ENCODE results near the gene CST9. TPM values are rescaled to one million over a fixed set of nuclear protein-coding genes. Genes with fewer than 3 reads are reported as not detected.

Gene CST9
- total RNA-seq, 2 experiments from 2014 or later: not detected

- no peak overlapping the region for H3K4me3 Mint-ChIP-seq
- POLR2A ChIA-PET: no interaction called here
- no peak overlapping the region for H3K27ac Mint-ChIP-seq
- no peak for DNase-seq
- H3K36me3 Mint-ChIP-seq (ENCODE audit: low read depth): no peaks in the 10 kb centered on the region
- peaks cover 3% of the 10 kb centered on the region for H3K4me1 Mint-ChIP-seq
- peaks cover 20% of the 10 kb centered on the region for H3K27me3 Mint-ChIP-seq
- no peaks in the 10 kb centered on the region for H3K9me3 Mint-ChIP-seq
- CTCF ChIA-PET: no interaction called here
Observed at GRCh38 chr20:23634044-23634801, 28.5 kb upstream of the CST9 start.

- POLR2A ChIA-PET: no interaction called here
- no peak overlapping the region for H3K27ac Mint-ChIP-seq
- H3K36me3 Mint-ChIP-seq (ENCODE audit: low read depth): no peaks in the 10 kb centered on the region
- CTCF ChIA-PET: no interaction called here
- no peak overlapping the region for H3K4me3 Mint-ChIP-seq
- peaks cover 17% of the 10 kb centered on the region for H3K27me3 Mint-ChIP-seq
- no peak for DNase-seq
- H3K9me3 Mint-ChIP-seq: no peaks in the 10 kb centered on the region
- H3K4me1 Mint-ChIP-seq: peaks cover 3% of the 10 kb centered on the region
Observed at GRCh38 chr20:23632711-23633573, 27.2 kb upstream of the CST9 start.

- H3K4me3 Mint-ChIP-seq: no peak overlapping the region
- no peak for DNase-seq
- no peaks in the 10 kb centered on the region for H3K36me3 Mint-ChIP-seq (ENCODE audit: low read depth)
- H3K27me3 Mint-ChIP-seq: peaks cover 15% of the 10 kb centered on the region
- ChIA-PET POLR2A (no interaction called here), CTCF (no interaction called here)
- no peak overlapping the region for H3K27ac Mint-ChIP-seq
- H3K4me1 Mint-ChIP-seq: peaks cover 3% of the 10 kb centered on the region
- no peaks in the 10 kb centered on the region for H3K9me3 Mint-ChIP-seq
Observed at GRCh38 chr20:23631981-23632710, 26.4 kb upstream of the CST9 start.

- H3K27ac Mint-ChIP-seq: no peak overlapping the region
- POLR2A ChIA-PET: no interaction called here
- no peak for DNase-seq
- CTCF ChIA-PET: no interaction called here
- no peaks in the 10 kb centered on the region for H3K9me3 Mint-ChIP-seq
- H3K4me1 Mint-ChIP-seq: no peaks in the 10 kb centered on the region
- no peak overlapping the region for H3K4me3 Mint-ChIP-seq
- H3K36me3 Mint-ChIP-seq (ENCODE audit: low read depth): no peaks in the 10 kb centered on the region
- peaks cover 7% of the 10 kb centered on the region for H3K27me3 Mint-ChIP-seq
Observed at GRCh38 chr20:23631226-23631822, 25.6 kb upstream of the CST9 start.

GRCh38 chr20:23630392-23630849, 24.7 kb upstream of the CST9 start:
- Mint-ChIP-seq H3K4me3 (no peak overlapping the region), H3K27me3 (peaks cover 4% of the 10 kb centered on the region), H3K9me3 (no peaks in the 10 kb centered on the region), H3K27ac (no peak overlapping the region), H3K36me3 (ENCODE audit: low read depth) (no peaks in the 10 kb centered on the region), H3K4me1 (no peaks in the 10 kb centered on the region)
- ChIA-PET POLR2A (no interaction called here), CTCF (no interaction called here)
- DNase-seq: no peak

DNA sequence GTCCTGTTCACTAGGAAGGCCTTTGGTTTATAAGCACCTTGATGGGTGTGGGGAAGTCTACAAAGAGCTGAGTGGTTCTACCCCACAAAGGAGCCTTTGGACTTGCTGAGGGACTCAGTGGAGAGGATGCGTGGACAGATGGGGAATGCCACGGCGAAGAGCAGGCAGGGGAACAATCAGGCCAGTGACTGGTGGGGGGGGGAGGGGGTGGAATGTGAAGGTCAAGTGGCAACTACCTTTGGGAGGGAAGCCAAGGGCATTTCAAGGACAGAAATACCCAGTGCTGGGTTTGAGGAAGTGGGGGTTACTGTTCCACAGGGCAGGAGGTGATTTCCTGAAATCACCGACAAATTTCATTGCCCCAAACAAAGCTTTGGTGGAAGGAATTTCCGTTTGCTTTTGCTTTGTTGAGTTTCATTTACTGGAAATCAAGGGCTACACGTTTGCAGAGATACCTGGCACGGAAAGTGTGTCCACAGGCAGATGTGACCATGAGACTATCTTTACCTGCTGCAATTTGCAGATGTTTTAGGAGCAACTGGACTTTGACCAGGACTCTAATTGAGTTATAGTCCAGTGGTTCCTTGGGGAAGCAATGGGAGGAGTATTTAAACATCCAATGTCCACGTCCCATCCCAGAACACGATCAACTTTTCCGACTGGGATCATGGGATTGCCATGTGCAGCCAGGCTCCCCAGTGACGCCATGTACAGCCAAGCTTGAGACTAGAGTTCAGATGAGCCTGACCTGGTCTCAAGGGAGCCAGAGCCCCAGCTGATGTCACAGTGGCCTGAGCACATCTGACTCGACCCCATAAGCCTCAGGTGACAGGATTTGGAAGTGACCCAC, 24.1 kb upstream of the CST9 start:
- H3K9me3 Mint-ChIP-seq: no peaks in the 10 kb centered on the region
- no peaks in the 10 kb centered on the region for H3K4me1 Mint-ChIP-seq
- H3K4me3 Mint-ChIP-seq: no peak overlapping the region
- no peak overlapping the region for H3K27ac Mint-ChIP-seq
- no peaks in the 10 kb centered on the region for H3K36me3 Mint-ChIP-seq (ENCODE audit: low read depth)
- DNase-seq: no peak
- ChIA-PET CTCF (no interaction called here), POLR2A (no interaction called here)
- peaks cover 2% of the 10 kb centered on the region for H3K27me3 Mint-ChIP-seq

DNA sequence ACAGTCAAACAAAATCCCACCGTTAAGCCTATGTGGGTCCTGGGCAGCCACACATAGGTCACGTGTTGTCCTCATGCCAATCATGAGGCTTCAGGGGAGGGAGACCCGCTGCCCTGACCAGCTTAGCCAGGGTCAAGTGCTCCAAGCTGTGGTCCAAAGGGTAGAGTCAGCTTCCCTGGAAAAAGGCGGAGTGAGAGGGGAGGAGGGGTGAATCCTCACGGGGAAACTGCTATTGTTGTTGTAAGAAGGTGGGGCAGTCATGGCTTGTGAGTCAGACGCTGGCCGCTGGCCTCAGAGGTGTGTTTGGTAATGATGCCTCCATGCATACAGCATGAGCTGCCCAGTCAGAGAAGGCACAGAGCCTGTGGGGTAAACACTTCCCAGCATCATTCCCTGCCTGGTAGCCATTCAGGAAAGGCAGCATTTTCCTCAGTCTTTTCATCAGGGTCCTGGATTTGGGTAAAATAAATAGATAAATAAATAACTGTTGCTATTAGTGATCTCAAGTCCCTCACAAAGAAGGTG, 23.4 kb upstream of the CST9 start:
- H3K4me1 Mint-ChIP-seq: no peaks in the 10 kb centered on the region

DNA sequence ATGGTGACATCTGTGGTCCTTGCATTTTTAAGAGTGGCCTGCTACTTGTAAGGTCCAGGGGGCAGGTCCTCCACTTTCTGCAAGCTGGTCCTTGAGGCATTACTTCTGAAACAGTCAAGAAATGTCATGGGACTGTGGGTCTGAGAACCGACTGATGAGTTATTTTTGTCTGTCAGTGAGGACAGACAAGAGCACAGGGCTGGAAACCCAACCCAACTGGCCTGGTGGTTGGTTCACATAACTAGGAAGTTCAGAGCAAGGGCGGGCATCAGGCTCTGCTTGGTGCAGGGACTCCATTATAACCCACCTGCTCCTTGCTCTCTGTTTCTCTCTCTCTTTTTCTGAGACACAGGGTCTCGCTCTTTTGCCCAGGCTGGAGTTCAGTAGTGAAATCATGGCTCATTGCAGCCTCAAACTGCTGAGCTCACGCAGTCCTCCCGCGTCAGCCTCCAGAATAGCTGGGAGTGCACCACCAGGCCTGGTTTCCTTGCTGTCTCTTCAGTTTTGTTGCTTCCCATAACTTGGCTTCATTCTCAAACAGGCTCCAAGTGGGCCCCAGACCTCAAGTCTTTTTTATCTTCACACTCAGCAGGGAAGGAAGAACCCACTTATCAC, 22.8 kb upstream of the CST9 start:
- H3K4me1 Mint-ChIP-seq: no peaks in the 10 kb centered on the region
- peaks cover 3% of the 10 kb centered on the region for H3K27me3 Mint-ChIP-seq
- H3K4me3 Mint-ChIP-seq: no peak overlapping the region
- H3K36me3 Mint-ChIP-seq (ENCODE audit: low read depth): no peaks in the 10 kb centered on the region
- no peak overlapping the region for H3K27ac Mint-ChIP-seq
- DNase-seq: no peak
- H3K9me3 Mint-ChIP-seq: no peaks in the 10 kb centered on the region
- ChIA-PET POLR2A (no interaction called here), CTCF (no interaction called here)

More for the DNA sequence above, 23.4 kb upstream of the CST9 start:
- H3K36me3 Mint-ChIP-seq (ENCODE audit: low read depth): no peaks in the 10 kb centered on the region
- no peak overlapping the region for H3K27ac Mint-ChIP-seq
- CTCF ChIA-PET: no interaction called here
- no peaks in the 10 kb centered on the region for H3K9me3 Mint-ChIP-seq
- peaks cover 3% of the 10 kb centered on the region for H3K27me3 Mint-ChIP-seq
- POLR2A ChIA-PET: no interaction called here
- no peak for DNase-seq
- no peak overlapping the region for H3K4me3 Mint-ChIP-seq

DNA sequence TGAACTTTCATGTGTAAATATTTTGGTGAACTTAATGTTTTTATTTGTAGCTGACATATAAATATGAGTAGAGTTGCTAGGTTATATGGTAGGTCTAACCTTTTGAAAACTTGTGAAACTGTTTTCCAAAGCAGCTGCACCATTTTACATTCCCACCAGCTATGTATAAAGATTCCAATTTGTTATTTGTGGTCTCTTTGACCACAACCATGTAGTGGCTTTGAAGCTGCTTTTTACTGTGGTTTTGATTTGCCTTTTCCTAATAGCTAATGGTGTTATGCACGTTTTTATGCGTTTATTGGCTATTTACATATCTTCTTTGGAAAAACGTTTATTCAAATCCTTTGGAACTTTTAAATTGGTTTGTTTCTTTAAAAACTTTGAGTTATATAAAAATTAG, 21.8 kb upstream of the CST9 start:
- Mint-ChIP-seq H3K27me3 (peaks cover 3% of the 10 kb centered on the region), H3K4me3 (no peak overlapping the region), H3K4me1 (peaks cover 4% of the 10 kb centered on the region), H3K27ac (no peak overlapping the region), H3K9me3 (no peaks in the 10 kb centered on the region), H3K36me3 (ENCODE audit: low read depth) (no peaks in the 10 kb centered on the region)
- ChIA-PET POLR2A (no interaction called here), CTCF (no interaction called here)
- DNase-seq: no peak

GRCh38 chr20:23626040-23626620, 20.4 kb upstream of the CST9 start:
- ChIA-PET CTCF (no interaction called here), POLR2A (no interaction called here)
- Mint-ChIP-seq H3K27me3 (peaks cover 6% of the 10 kb centered on the region), H3K36me3 (ENCODE audit: low read depth) (no peaks in the 10 kb centered on the region), H3K4me1 (peaks cover 4% of the 10 kb centered on the region), H3K4me3 (no peak overlapping the region), H3K27ac (no peak overlapping the region), H3K9me3 (no peaks in the 10 kb centered on the region)
- DNase-seq: no peak

GRCh38 chr20:23625236-23625964, 19.7 kb upstream of the CST9 start:
- POLR2A ChIA-PET: no interaction called here
- CTCF ChIA-PET: no interaction called here

More at GRCh38 chr20:23625236-23625964, 19.7 kb upstream of the CST9 start:
- H3K4me1 Mint-ChIP-seq: peaks cover 4% of the 10 kb centered on the region
- no peaks in the 10 kb centered on the region for H3K9me3 Mint-ChIP-seq
- no peak overlapping the region for H3K27ac Mint-ChIP-seq
- DNase-seq: no peak
- no peak overlapping the region for H3K4me3 Mint-ChIP-seq
- H3K36me3 Mint-ChIP-seq (ENCODE audit: low read depth): no peaks in the 10 kb centered on the region
- peaks cover 6% of the 10 kb centered on the region for H3K27me3 Mint-ChIP-seq

Data from activated CD4-positive, alpha-beta memory T cell treated with anti-CD3 and anti-CD28 coated beads, Interleukin-2, amount 10 ng/mL, durations not matched to agents 7 days and 5 days (primary cell).